SK-N-SH (cell line): Measurements from ENCODE around the gene GAL3ST3. TPM values are rescaled to one million over a fixed set of nuclear protein-coding genes. Genes with fewer than 3 reads are reported as not detected.

Experiments
- CTCF ChIA-PET: fragments of 300-600, 350-600 bp; formaldehyde crosslinking; extraction: SDS; loops from one replicate; lab custom pipeline; 2021; lab: Yijun Ruan, JAX
- POLR2A ChIA-PET: fragments of 350-600 bp; sonication (Branson Sonifier 250); formaldehyde crosslinking; extraction: SDS; loops from one replicate; lab custom pipeline; 2020; ENCODE audit warnings: antibody characterized with exemption, inconsistent platforms; lab: Yijun Ruan, JAX
- DNase-seq: peaks from one replicate; pipeline ENCODE4 v3.0.0; 2012
- H2AFZ ChIP-seq: fragments of 200-600 bp; sonication (generic); 2 replicates; pipeline ENCODE4 v1.8.1; 2016; ENCODE audit warnings: antibody characterized with exemption, mild to moderate bottlenecking, low read depth
- H3F3A ChIP-seq: fragments of 200-600 bp; sonication (generic); replicated peaks from 2 replicates; pipeline ENCODE3; 2016; ENCODE audit warnings: antibody characterized with exemption, mild to moderate bottlenecking; ENCODE audit not compliant: insufficient read depth
- H3K27ac ChIP-seq, 2 experiments: fragments of 200-500 bp in 1 of 2; fragments of 200-600 bp in 1 of 2; sonication (Bioruptor generic) in 1 of 2; sonication (generic), shearing (Covaris generic) in 1 of 2; 2 replicates each; pipeline versions ENCODE4 v1.5.1 to v1.6.1; 2014 to 2016; ENCODE audit warnings: low read depth in 2 of 2, inconsistent platforms in 1 of 2, low read length in 1 of 2, mild to moderate bottlenecking in 1 of 2, mixed read lengths in 1 of 2
- H3K27me3 ChIP-seq: fragments of 200-600 bp; sonication (generic), shearing (Covaris generic); 2 replicates; pipeline ENCODE4 v1.6.1; 2016; ENCODE audit warnings: mixed run types; ENCODE audit not compliant: insufficient read depth
- H3K36me3 ChIP-seq, 2 experiments: fragments of 200-500 bp in 1 of 2; fragments of 200-600 bp in 1 of 2; sonication (Bioruptor generic) in 1 of 2; sonication (generic) in 1 of 2; replicated peaks in 1 of 2; 2 replicates each; pipeline versions ENCODE3 to v1.5.1; 2014 to 2016; ENCODE audit warnings: low read length in 1 of 2, mild to moderate bottlenecking in 1 of 2; ENCODE audit not compliant: insufficient read depth in 2 of 2, control insufficient read depth in 1 of 2
- H3K4me1 ChIP-seq, 2 experiments: fragments of 200-500 bp in 1 of 2; fragments of 200-600 bp in 1 of 2; sonication (Bioruptor generic) in 1 of 2; sonication (generic), shearing (Covaris generic) in 1 of 2; 2 replicates each; pipeline versions ENCODE4 v1.5.1 to v1.6.1; 2014 to 2016; ENCODE audit warnings: low read depth in 1 of 2, low read length in 1 of 2, mixed run types in 1 of 2; ENCODE audit not compliant: insufficient read depth in 2 of 2, control insufficient read depth in 1 of 2
- H3K4me2 ChIP-seq: fragments of 200-600 bp; sonication (generic), shearing (Covaris generic); 2 replicates; pipeline ENCODE4 v1.6.1; 2017; ENCODE audit warnings: mixed run types
- H3K4me3 ChIP-seq, 2 experiments: fragments of 200-500 bp in 1 of 2; fragments of 200-600 bp in 1 of 2; sonication (Bioruptor generic) in 1 of 2; sonication (generic), shearing (Covaris generic) in 1 of 2; 2 replicates each; pipeline versions ENCODE4 v1.5.1 to v1.8.1; 2014 to 2016; ENCODE audit warnings: low read depth in 2 of 2, inconsistent platforms in 1 of 2, low read length in 1 of 2, mild to moderate bottlenecking in 1 of 2, mixed read lengths in 1 of 2, moderate library complexity in 1 of 2
- H3K79me2 ChIP-seq: fragments of 200-600 bp; sonication (generic); 2 replicates; pipeline ENCODE4 v1.8.1; 2017; ENCODE audit warnings: mild to moderate bottlenecking; ENCODE audit not compliant: insufficient read depth
- H3K9ac ChIP-seq: fragments of 200-600 bp; sonication (generic); 2 replicates; pipeline ENCODE4 v1.6.1; 2017; ENCODE audit warnings: mixed run types
- H3K9me2 ChIP-seq: fragments of 200-600 bp; sonication (generic); 2 replicates; pipeline ENCODE4 v1.6.1; 2017; ENCODE audit warnings: mixed run types
- H3K9me3 ChIP-seq: fragments of 200-600 bp; sonication (generic); 2 replicates; pipeline ENCODE4 v1.6.1; 2017; ENCODE audit warnings: mixed run types, mild to moderate bottlenecking, moderate library complexity
- H4K20me1 ChIP-seq: fragments of 200-600 bp; sonication (generic); 2 replicates; pipeline ENCODE4 v1.6.1; 2017; ENCODE audit warnings: mild to moderate bottlenecking, mixed run types; ENCODE audit not compliant: insufficient read depth
- EP300 ChIP-seq, 2 experiments: IDR thresholded peaks; 2 replicates each; pipeline versions ENCODE4 v1.4.0 to v1.6.1; 2012; ENCODE audit warnings: borderline replicate concordance in 1 of 2, low read depth in 1 of 2, low read length in 1 of 2
- FOSL2 ChIP-seq: IDR thresholded peaks from 2 replicates; pipeline ENCODE4 v1.4.0; 2012; ENCODE audit warnings: low read depth, mild to moderate bottlenecking, moderate library complexity, borderline replicate concordance
- FOXM1 ChIP-seq: IDR thresholded peaks from 2 replicates; pipeline ENCODE4 v1.4.0; 2012; ENCODE audit warnings: low read depth, mild to moderate bottlenecking
- IRF3 ChIP-seq: fragments of 150-350 bp; IDR thresholded peaks from 2 replicates; pipeline ENCODE4 v1.6.1; 2016; ENCODE audit warnings: mild to moderate bottlenecking, low read depth, low read length
- MEF2A ChIP-seq: IDR thresholded peaks from 2 replicates; pipeline ENCODE4 v1.4.0; 2012; ENCODE audit warnings: low read depth, borderline replicate concordance
- NFIC ChIP-seq: IDR thresholded peaks from 2 replicates; pipeline ENCODE4 v1.4.0; 2012; ENCODE audit warnings: borderline replicate concordance
- NRF1 ChIP-seq: IDR thresholded peaks from 2 replicates; pipeline ENCODE4 v1.6.1; 2012; ENCODE audit warnings: low read depth, mild to moderate bottlenecking, low read length
- PBX3 ChIP-seq: IDR thresholded peaks from 2 replicates; pipeline ENCODE4; 2012
- RAD21 ChIP-seq: IDR thresholded peaks from 2 replicates; pipeline ENCODE4 v1.6.1; 2012; ENCODE audit warnings: mild to moderate bottlenecking, low read length
- SIN3A ChIP-seq: IDR thresholded peaks from 2 replicates; pipeline ENCODE4 v1.6.1; 2012; ENCODE audit warnings: low read depth, mild to moderate bottlenecking, low read length, moderate library complexity, borderline replicate concordance
- TAF1 ChIP-seq: IDR thresholded peaks from 2 replicates; pipeline ENCODE4 v1.6.1; 2012; ENCODE audit warnings: low read depth, mild to moderate bottlenecking, low read length, moderate library complexity, borderline replicate concordance
- TCF12 ChIP-seq: IDR thresholded peaks from 2 replicates; pipeline ENCODE4 v1.4.0; 2012
- USF1 ChIP-seq: IDR thresholded peaks from 2 replicates; pipeline ENCODE4 v1.4.0; 2012; ENCODE audit warnings: low read depth, borderline replicate concordance
- ZBTB33 ChIP-seq: IDR thresholded peaks from 2 replicates; pipeline ENCODE4 v1.4.0; 2012; ENCODE audit warnings: low read depth, borderline replicate concordance
- WGBS: methylation state at CpG from one replicate; pipeline ENCODE4 v1.1.6; 2017; ENCODE audit warnings: low lambda C conversion rate; 5-methylcytosine and 5-hydroxymethylcytosine counted together
- polyA plus RNA-seq, 3 experiments: library from polyadenylated mRNA; depleted of rRNA; stranded (reverse); fragments of >200 nt; gene quantifications; 2 replicates each; pipeline ENCODE4 v1.2.3, GENCODE V29; 2012

GAL3ST3 gene
- polyA plus RNA-seq, 1 of the 3 experiments (the other 2 are of a cell fraction) = 3.2 TPM

- H3K4me2 ChIP-seq = no peak overlapping the region
- TF ChIP-seq SIN3A (no peak), TAF1 (no peak), MEF2A (no peak), IRF3 (no peak), RAD21 (no peak), FOSL2 (no peak), NFIC (no peak), FOXM1 (no peak), ZBTB33 (no peak), NRF1 (no peak), EP300 (IDR thresholded peaks at IDR 0.05; ENCODE audit: borderline replicate concordance in 1 of 2, low read depth in 1 of 2, low read length in 1 of 2) (no peak), PBX3 (no peak), TCF12 (no peak), USF1 (no peak)
- no peaks in the 10 kb centered on the region for H3K9me3 ChIP-seq
- POLR2A ChIA-PET = no interaction called here
- DNase-seq = no peak
- peaks cover 92% of the 10 kb centered on the region for H3K79me2 ChIP-seq
- peaks cover 39% of the 10 kb centered on the region for H4K20me1 ChIP-seq
- 97% methylated on average over 3 of the region's 3 CpGs for WGBS
- H3K9me2 ChIP-seq = no peaks in the 10 kb centered on the region
- H3K27ac ChIP-seq = no peak overlapping the region; a peak in 1 of 4 replicates
- no peaks in the 10 kb centered on the region for H3F3A ChIP-seq
- no peak overlapping the region for H2AFZ ChIP-seq
- H3K4me1 ChIP-seq = peaks cover 10 to 16% of the 10 kb centered on the region in 2 experiments; a peak in 3 of 4 replicates
- H3K4me3 ChIP-seq = no peak overlapping the region
- no peaks in the 10 kb centered on the region for H3K27me3 ChIP-seq
- H3K9ac ChIP-seq = no peak overlapping the region
- CTCF ChIA-PET = interaction anchor here (0.9 to 1.2 kb wide), 2 partner anchors 19 to 45 kb away, joined by 4 read pairs; no protein-coding TSS in a partner anchor
- peaks cover 0 to 22% of the 10 kb centered on the region in 2 experiments for H3K36me3 ChIP-seq
Observed at GRCh38 chr11:66089067-66089466, 40.1 kb upstream of the GAL3ST3 start.
